Omental fat pad (tissue), 4 donors: ENCODE data around the gene DUOX1. TPM values are rescaled to one million over a fixed set of nuclear protein-coding genes. Genes with fewer than 3 reads are reported as not detected.

Source experiments
- ATAC-seq: fragments of 150-250 bp; one replicate; pipeline ENCODE4 v1.9.1; 2016; ENCODE audit warnings: mild to moderate bottlenecking, moderate library complexity; ENCODE audit not compliant: low FRiP score
- DNase-seq: peaks from one replicate; pipeline ENCODE4 v3.0.0-alpha.2; 2019; ENCODE audit warnings: low spot score
- CTCF ChIP-seq, 3 donors: fragments of 450-650 bp; IDR thresholded peaks; one replicate each; pipeline ENCODE4 v1.5.1; 2016 to 2017; ENCODE audit warnings: antibody characterized with exemption in 3 of 3, mild to moderate bottlenecking in 3 of 3, moderate library complexity in 2 of 3
- total RNA-seq, 4 donors: library from RNA; depleted of rRNA; stranded (reverse); fragments of >200 nt; gene quantifications; one replicate each; pipeline ENCODE4 v1.1.0, GENCODE V29; 2016

Gene DUOX1
- total RNA-seq, 4 donors from 2014 or later: 1.4 to 6.9 (median 2.0) TPM

GRCh38 chr15:45106002-45106790 is 23.6 kb upstream of the DUOX1 start:
- DNase-seq (no peak), ATAC-seq (no peak)
- TF ChIP-seq CTCF (IDR thresholded peaks at IDR 0.05): no peak

GRCh38 chr15:45107941-45108630 is 21.7 kb upstream of the DUOX1 start:
- TF ChIP-seq CTCF (IDR thresholded peaks at IDR 0.05): no peak
- ATAC-seq: no peak
- no peak for DNase-seq

GRCh38 chr15:45110256-45110820 is 19.5 kb upstream of the DUOX1 start:
- no peak for TF ChIP-seq CTCF (IDR thresholded peaks at IDR 0.05)
- ATAC-seq (no peak), DNase-seq (no peak)

- TF ChIP-seq CTCF (IDR thresholded peaks at IDR 0.05): no peak
- no peak for ATAC-seq
- no peak for DNase-seq
Measured at GRCh38 chr15:45111390-45112142, 18.2 kb upstream of the DUOX1 start.

- no peak for TF ChIP-seq CTCF (IDR thresholded peaks at IDR 0.05)
- ATAC-seq (no peak), DNase-seq (no peak)
Measured at GRCh38 chr15:45112143-45112590, 17.6 kb upstream of the DUOX1 start.

- no peak for TF ChIP-seq CTCF (IDR thresholded peaks at IDR 0.05)
- ATAC-seq (no peak), DNase-seq (no peak)
Measured at GRCh38 chr15:45112591-45113379, 17.0 kb upstream of the DUOX1 start.
